ENCODE measurements around the gene CDKL4. TPM values are rescaled to one million over a fixed set of nuclear protein-coding genes. Genes with fewer than 3 reads are reported as not detected.
A peak's percentile ranks its signal among the peaks of the same experiment; 100 is the strongest.
"Not testable (repeated sequence)": the region's sequence is repeated elsewhere in the genome, so short reads cannot be mapped to it uniquely, and the experiment has no call there.

The CDKL4 gene
- total RNA-seq, 5 donors from 2014 or later (not counting 1 experiment from before 2014, with no cell fraction given) = 0.32 to 0.66 (median 0.39) TPM; not detected in 2

DNA sequence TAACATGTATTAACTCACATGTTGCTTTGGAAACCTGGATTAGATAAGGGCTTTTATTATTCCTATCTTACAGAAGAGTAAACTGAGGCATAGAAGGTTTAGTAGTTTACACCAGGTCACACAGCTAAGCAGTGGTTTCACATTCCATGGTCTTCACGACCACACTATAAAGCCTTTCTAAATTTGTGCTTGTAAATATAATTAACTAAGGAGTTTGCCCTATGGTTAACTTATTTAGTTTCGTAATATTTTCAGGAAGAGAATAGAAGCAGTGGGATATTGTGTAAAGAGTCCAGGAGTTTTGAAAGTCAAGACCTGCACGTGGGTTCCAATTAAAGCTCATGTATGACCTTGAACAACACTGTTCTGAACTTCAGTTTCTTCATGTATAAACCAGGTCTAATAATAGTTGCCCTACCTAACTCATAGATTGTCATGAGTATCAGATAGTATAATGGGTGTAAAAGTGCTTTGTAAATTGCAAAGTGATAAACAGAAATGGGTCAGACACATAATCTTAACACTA, 103.4 kb downstream of the CDKL4 start:
- Mint-ChIP-seq H3K27me3 (no peaks in the 10 kb centered on the region), H3K27ac (peak overlapping the region in 1 of 2 donors; percentile 79), H3K9me3 (no peaks in the 10 kb centered on the region), H3K36me3 (no peaks in the 10 kb centered on the region), H3K4me1 (peaks cover 31 to 79% (median 49%) of the 10 kb centered on the region in 3 donors), H3K4me3 (no peak overlapping the region)
- H3K36me3 ChIP-seq (ENCODE audit: control insufficient read depth in 2 of 2, extremely low read depth in 1 of 2, insufficient read depth in 1 of 2, low read length in 1 of 2) = no peaks in the 10 kb centered on the region
- no peak overlapping the region for H3K27ac ChIP-seq (ENCODE audit: low read length)
- POLR2A ChIA-PET = no interaction called here
- H3K4me1 ChIP-seq (ENCODE audit: control insufficient read depth in 1 of 2, extremely low read depth in 1 of 2, insufficient read depth in 2 of 2, low read length in 2 of 2) = peaks cover 10 to 29% of the 10 kb centered on the region in 2 experiments
- WGBS (ENCODE audit: insufficient coverage) = 100% methylated on average over 1 of the region's 3 CpGs
- H3K27me3 ChIP-seq (replicated peaks in 1 of 2; ENCODE audit: control insufficient read depth in 2 of 2, extremely low read depth in 1 of 2, insufficient read depth in 2 of 2, low read length in 1 of 2) = no peaks in the 10 kb centered on the region
- no peak overlapping the region for H3K4me3 ChIP-seq (ENCODE audit: control insufficient read depth in 1 of 2, extremely low read depth in 1 of 2, low read length in 1 of 2)
- CTCF ChIA-PET = interaction anchor here in 1 of 2 donors (1.3 kb wide), 1 partner anchor 16 kb away, joined by 3 read pairs; no protein-coding TSS in a partner anchor
- ATAC-seq (replicated peaks in 1 of 4) (no peak), DNase-seq (no peak)
- no peaks in the 10 kb centered on the region for H3K9me3 ChIP-seq

GRCh38 chr2:39139511-39140237, 104.1 kb downstream of the CDKL4 start:
- no peaks in the 10 kb centered on the region for H3K9me3 Mint-ChIP-seq
- WGBS (ENCODE audit: insufficient coverage) = no CpG with 5 or more reads among the region's 2 CpGs
- H3K4me1 Mint-ChIP-seq = peaks cover 33 to 80% (median 50%) of the 10 kb centered on the region in 3 donors
- H3K36me3 Mint-ChIP-seq = no peaks in the 10 kb centered on the region
- H3K4me1 ChIP-seq (ENCODE audit: control insufficient read depth in 1 of 2, extremely low read depth in 1 of 2, insufficient read depth in 2 of 2, low read length in 2 of 2) = peaks cover 11 to 31% of the 10 kb centered on the region in 2 experiments
- no peaks in the 10 kb centered on the region for H3K9me3 ChIP-seq
- DNase-seq (no peak), ATAC-seq (replicated peaks in 1 of 4) (no peak)
- H3K27ac Mint-ChIP-seq = peak overlapping the region; percentile 13 to 79
- no peaks in the 10 kb centered on the region for H3K27me3 ChIP-seq (replicated peaks in 1 of 2; ENCODE audit: control insufficient read depth in 2 of 2, extremely low read depth in 1 of 2, insufficient read depth in 2 of 2, low read length in 1 of 2)
- H3K36me3 ChIP-seq (ENCODE audit: control insufficient read depth in 2 of 2, extremely low read depth in 1 of 2, insufficient read depth in 1 of 2, low read length in 1 of 2) = no peaks in the 10 kb centered on the region
- ChIA-PET CTCF (interaction anchor here in 1 of 2 donors (1.3 kb wide), 1 partner anchor 16 kb away, joined by 3 read pairs; no protein-coding TSS in a partner anchor), POLR2A (no interaction called here)
- H3K4me3 Mint-ChIP-seq = no peak overlapping the region
- H3K27me3 Mint-ChIP-seq = no peaks in the 10 kb centered on the region
- no peak overlapping the region for H3K27ac ChIP-seq (ENCODE audit: low read length)
- no peak overlapping the region for H3K4me3 ChIP-seq (ENCODE audit: control insufficient read depth in 1 of 2, extremely low read depth in 1 of 2, low read length in 1 of 2)

DNA sequence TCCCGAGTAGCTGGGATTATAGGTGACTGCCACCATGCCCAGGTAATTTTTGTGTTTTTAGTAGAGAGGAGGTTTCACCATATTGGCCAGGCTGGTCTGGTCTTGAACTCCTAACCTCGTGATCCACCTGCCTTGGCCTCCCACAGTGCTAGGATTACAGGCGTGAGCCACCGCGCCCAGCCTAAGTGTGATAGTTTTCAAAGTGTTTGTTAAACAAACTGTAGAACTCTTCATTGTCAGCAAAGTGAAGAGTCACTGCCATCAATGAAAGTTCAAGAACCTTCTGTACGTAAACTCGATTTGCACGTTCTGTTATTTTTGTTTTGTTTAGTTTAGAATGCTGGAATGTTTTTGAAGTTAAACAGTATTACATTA, 104.9 kb downstream of the CDKL4 start:
- WGBS (ENCODE audit: insufficient coverage) = 67% methylated on average over 1 of the region's 8 CpGs
- ATAC-seq (replicated peaks in 1 of 4) (no peak), DNase-seq (no peak)
- H3K27ac Mint-ChIP-seq = peak overlapping the region; percentile 13 to 79
- H3K27me3 ChIP-seq (replicated peaks in 1 of 2; ENCODE audit: control insufficient read depth in 2 of 2, extremely low read depth in 1 of 2, insufficient read depth in 2 of 2, low read length in 1 of 2) = no peaks in the 10 kb centered on the region
- no peaks in the 10 kb centered on the region for H3K9me3 Mint-ChIP-seq
- peaks cover 39 to 84% (median 50%) of the 10 kb centered on the region in 3 donors for H3K4me1 Mint-ChIP-seq
- H3K36me3 Mint-ChIP-seq = no peaks in the 10 kb centered on the region
- no peaks in the 10 kb centered on the region for H3K27me3 Mint-ChIP-seq
- ChIA-PET POLR2A (no interaction called here), CTCF (no interaction called here)
- H3K9me3 ChIP-seq = no peaks in the 10 kb centered on the region
- H3K4me3 ChIP-seq (ENCODE audit: control insufficient read depth in 1 of 2, extremely low read depth in 1 of 2, low read length in 1 of 2) = no peak overlapping the region
- H3K36me3 ChIP-seq (ENCODE audit: control insufficient read depth in 2 of 2, extremely low read depth in 1 of 2, insufficient read depth in 1 of 2, low read length in 1 of 2) = no peaks in the 10 kb centered on the region
- H3K4me3 Mint-ChIP-seq = no peak overlapping the region
- H3K4me1 ChIP-seq (ENCODE audit: control insufficient read depth in 1 of 2, extremely low read depth in 1 of 2, insufficient read depth in 2 of 2, low read length in 2 of 2) = peaks cover 11 to 33% of the 10 kb centered on the region in 2 experiments
- no peak overlapping the region for H3K27ac ChIP-seq (ENCODE audit: low read length)

- H3K27ac ChIP-seq (ENCODE audit: low read length); POLR2A ChIA-PET; DNase-seq; H3K36me3 Mint-ChIP-seq; H3K4me3 Mint-ChIP-seq; H3K9me3 Mint-ChIP-seq; ATAC-seq (replicated peaks in 1 of 4); H3K27me3 ChIP-seq (replicated peaks in 1 of 2; ENCODE audit: control insufficient read depth in 2 of 2, extremely low read depth in 1 of 2, insufficient read depth in 2 of 2, low read length in 1 of 2); H3K4me3 ChIP-seq (ENCODE audit: control insufficient read depth in 1 of 2, extremely low read depth in 1 of 2, low read length in 1 of 2); H3K9me3 ChIP-seq; H3K36me3 ChIP-seq (ENCODE audit: control insufficient read depth in 2 of 2, extremely low read depth in 1 of 2, insufficient read depth in 1 of 2, low read length in 1 of 2); CTCF ChIA-PET; H3K27me3 Mint-ChIP-seq: not testable (repeated sequence)
- peaks cover 11 to 35% of the 10 kb centered on the region in 2 experiments for H3K4me1 ChIP-seq (ENCODE audit: control insufficient read depth in 1 of 2, extremely low read depth in 1 of 2, insufficient read depth in 2 of 2, low read length in 2 of 2)
- peak overlapping the region in 1 of 2 donors; percentile 79 for H3K27ac Mint-ChIP-seq
- WGBS (ENCODE audit: insufficient coverage) = 100% methylated on average over 7 of the region's 18 CpGs
- H3K4me1 Mint-ChIP-seq = peaks cover 43 to 84% (median 51%) of the 10 kb centered on the region in 3 donors
Measured at GRCh38 chr2:39138187-39138836, 105.5 kb downstream of the CDKL4 start.

GRCh38 chr2:39136799-39137198, 107.0 kb downstream of the CDKL4 start:
- peak overlapping the region in 2 of 3 donors; percentile 43 to 73 for H3K4me3 Mint-ChIP-seq
- CTCF ChIA-PET = no interaction called here
- H3K4me3 ChIP-seq (ENCODE audit: control insufficient read depth in 1 of 2, extremely low read depth in 1 of 2, low read length in 1 of 2) = peak overlapping the region in 1 of 2 donors; percentile 18
- ATAC-seq (replicated peaks in 1 of 4) = peak; percentile 58 to 75 (median 69)
- no peaks in the 10 kb centered on the region for H3K27me3 ChIP-seq (replicated peaks in 1 of 2; ENCODE audit: control insufficient read depth in 2 of 2, extremely low read depth in 1 of 2, insufficient read depth in 2 of 2, low read length in 1 of 2)
- peak overlapping the region; percentile 91 to 94 for H3K27ac Mint-ChIP-seq
- POLR2A ChIA-PET = interaction anchor here in 1 of 2 donors (0.6 kb wide), 1 partner anchor 71 kb away, joined by 4 read pairs; no protein-coding TSS in a partner anchor
- no peak for DNase-seq
- no CpG with 5 or more reads among the region's 5 CpGs for WGBS (ENCODE audit: insufficient coverage)
- no peaks in the 10 kb centered on the region for H3K36me3 Mint-ChIP-seq
- H3K36me3 ChIP-seq (ENCODE audit: control insufficient read depth in 2 of 2, extremely low read depth in 1 of 2, insufficient read depth in 1 of 2, low read length in 1 of 2) = no peaks in the 10 kb centered on the region
- H3K4me1 Mint-ChIP-seq = peaks cover 41 to 81% (median 43%) of the 10 kb centered on the region in 3 donors
- H3K9me3 ChIP-seq = no peaks in the 10 kb centered on the region
- H3K27ac ChIP-seq (ENCODE audit: low read length) = peak overlapping the region; percentile 44
- no peaks in the 10 kb centered on the region for H3K27me3 Mint-ChIP-seq
- H3K9me3 Mint-ChIP-seq = no peaks in the 10 kb centered on the region
- H3K4me1 ChIP-seq (ENCODE audit: control insufficient read depth in 1 of 2, extremely low read depth in 1 of 2, insufficient read depth in 2 of 2, low read length in 2 of 2) = peaks cover 11 to 33% of the 10 kb centered on the region in 2 experiments

- CTCF ChIA-PET = interaction anchor here in 1 of 2 donors (0.6 kb wide), 1 partner anchor 89 kb away, joined by 4 read pairs; no protein-coding TSS in a partner anchor
- peak overlapping the region in 1 of 2 donors; percentile 40 for H3K4me3 ChIP-seq (ENCODE audit: control insufficient read depth in 1 of 2, extremely low read depth in 1 of 2, low read length in 1 of 2)
- H3K9me3 Mint-ChIP-seq = no peaks in the 10 kb centered on the region
Measured at GRCh38 chr2:39135690-39136259, 108.0 kb downstream of the CDKL4 start.

More at GRCh38 chr2:39135690-39136259, 108.0 kb downstream of the CDKL4 start:
- Histone ChIP-seq H3K27ac (ENCODE audit: low read length) (peak overlapping the region; percentile 18), H3K27me3 (replicated peaks in 1 of 2; ENCODE audit: control insufficient read depth in 2 of 2, extremely low read depth in 1 of 2, insufficient read depth in 2 of 2, low read length in 1 of 2) (no peaks in the 10 kb centered on the region), H3K9me3 (no peaks in the 10 kb centered on the region), H3K36me3 (ENCODE audit: control insufficient read depth in 2 of 2, extremely low read depth in 1 of 2, insufficient read depth in 1 of 2, low read length in 1 of 2) (no peaks in the 10 kb centered on the region), H3K4me1 (ENCODE audit: control insufficient read depth in 1 of 2, extremely low read depth in 1 of 2, insufficient read depth in 2 of 2, low read length in 2 of 2) (peaks cover 13 to 28% of the 10 kb centered on the region in 2 experiments)
- peak overlapping the region; percentile 91 to 94 for H3K27ac Mint-ChIP-seq
- H3K4me1 Mint-ChIP-seq = peaks cover 39 to 78% (median 45%) of the 10 kb centered on the region in 3 donors
- peak in 1 of 35 experiments; percentile 25 for DNase-seq
- no peaks in the 10 kb centered on the region for H3K36me3 Mint-ChIP-seq
- H3K27me3 Mint-ChIP-seq = no peaks in the 10 kb centered on the region
- POLR2A ChIA-PET = interaction anchor here in 1 of 2 donors (0.9 kb wide), 1 partner anchor 11 kb away, joined by 3 read pairs; no protein-coding TSS in a partner anchor
- ATAC-seq (replicated peaks in 1 of 4) = peak in 3 of 4 experiments; percentile 52 to 63 (median 52)
- peak overlapping the region; percentile 43 to 73 (median 64) for H3K4me3 Mint-ChIP-seq
- 50% methylated on average over 2 of the region's 5 CpGs for WGBS (ENCODE audit: insufficient coverage)
